Naive B cell (primary cell): ENCODE results near the gene DTNB. TPM values are rescaled to one million over a fixed set of nuclear protein-coding genes. Genes with fewer than 3 reads are reported as not detected.

ENCODE experiments used
- ATAC-seq, 2 donors: fragments of 150-1000 bp; cut with Tn5 transposase; 2 replicates each; pipeline ENCODE4 v1.10.0; 2021; ENCODE audit warnings: low read depth in 2 of 2, mild to moderate bottlenecking in 2 of 2, moderate library complexity in 2 of 2
- DNase-seq: peaks from one replicate; pipeline ENCODE4 v3.0.0; 2022
- H3K27ac Mint-ChIP-seq, 6 donors: one replicate each; pipeline ENCODE4 v1.8.0; 2020 to 2022; ENCODE audit warnings: mild to moderate bottlenecking in 6 of 6, mixed read lengths in 6 of 6, moderate library complexity in 5 of 6, inconsistent platforms in 2 of 6
- H3K27me3 Mint-ChIP-seq, 3 donors: one replicate each; pipeline ENCODE4 v1.8.0; 2021 to 2022; ENCODE audit warnings: mixed read lengths in 3 of 3, mild to moderate bottlenecking in 1 of 3
- H3K36me3 Mint-ChIP-seq, 2 donors: one replicate each; pipeline ENCODE4 v1.8.0; 2020 to 2022; ENCODE audit warnings: mixed read lengths in 2 of 2, inconsistent platforms in 1 of 2, mild to moderate bottlenecking in 1 of 2
- H3K4me1 Mint-ChIP-seq, 3 donors: one replicate each; pipeline ENCODE4 v1.8.0; 2020 to 2022; ENCODE audit warnings: mixed read lengths in 3 of 3, inconsistent platforms in 1 of 3, mild to moderate bottlenecking in 1 of 3, moderate library complexity in 1 of 3
- H3K4me3 Mint-ChIP-seq, 8 donors: one replicate each; pipeline ENCODE4 v1.8.0; 2020 to 2022; ENCODE audit warnings: mild to moderate bottlenecking in 8 of 8, mixed read lengths in 8 of 8, moderate library complexity in 8 of 8, inconsistent platforms in 2 of 8
- H3K9me3 Mint-ChIP-seq, 7 donors: one replicate each; pipeline ENCODE4 v1.8.0; 2020 to 2022; ENCODE audit warnings: mixed read lengths in 7 of 7, mild to moderate bottlenecking in 5 of 7, inconsistent platforms in 2 of 7, moderate library complexity in 1 of 7
- polyA plus RNA-seq, 6 donors: library from polyadenylated mRNA; unstranded; fragments of 300-500 nt; fragmentation: Illumina TruSeq; gene quantifications; one replicate each; pipeline ENCODE4 v1.2.3, GENCODE V29; 2021; ENCODE audit warnings: low read depth in 6 of 6

The DTNB gene
- polyA plus RNA-seq, 6 donors from 2014 or later = 7.8 to 25.4 (median 16.1) TPM

DNA sequence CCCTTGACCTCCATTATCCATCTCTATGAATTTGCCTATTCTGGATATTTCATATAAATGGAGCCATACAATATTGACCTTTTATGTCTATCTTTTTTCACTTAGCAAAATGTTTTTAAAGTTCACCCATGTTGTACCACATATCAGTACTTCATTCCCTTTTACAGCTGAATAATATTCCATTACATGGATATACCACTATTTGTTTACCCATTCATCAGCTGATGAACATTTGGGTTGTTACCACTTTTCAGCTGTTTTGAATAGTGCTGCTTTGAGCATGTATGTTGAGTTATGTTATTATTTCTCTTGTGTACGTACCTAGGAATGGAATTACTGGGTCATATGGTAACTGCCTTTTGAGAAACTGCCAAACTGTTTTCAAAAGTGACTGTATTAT lies 238.0 kb downstream of the DTNB start:
- peaks cover 0 to 5% (median 0%) of the 10 kb centered on the region in 7 donors for H3K9me3 Mint-ChIP-seq
- H3K4me3 Mint-ChIP-seq = no peak overlapping the region
- peaks cover 0 to 4% of the 10 kb centered on the region in 2 donors for H3K36me3 Mint-ChIP-seq
- DNase-seq (no peak), ATAC-seq (no peak)
- H3K4me1 Mint-ChIP-seq = peaks cover 3 to 5% (median 5%) of the 10 kb centered on the region in 3 donors
- no peaks in the 10 kb centered on the region for H3K27me3 Mint-ChIP-seq
- H3K27ac Mint-ChIP-seq = no peak overlapping the region

- no peak for DNase-seq
- peaks cover under 1 to 5% (median 3%) of the 10 kb centered on the region in 3 donors for H3K4me1 Mint-ChIP-seq
- H3K36me3 Mint-ChIP-seq = peaks cover 0 to 4% of the 10 kb centered on the region in 2 donors
- H3K9me3 Mint-ChIP-seq = peaks cover 0 to 5% (median 0%) of the 10 kb centered on the region in 7 donors
- peak overlapping the region in 1 of 6 donors; percentile 30 for H3K27ac Mint-ChIP-seq
- no peak overlapping the region for H3K4me3 Mint-ChIP-seq
- ATAC-seq = peak in 1 of 2 donors; percentile 35
- no peaks in the 10 kb centered on the region for H3K27me3 Mint-ChIP-seq
Observed at GRCh38 chr2:25431604-25432003, 241.8 kb downstream of the DTNB start.

DNA sequence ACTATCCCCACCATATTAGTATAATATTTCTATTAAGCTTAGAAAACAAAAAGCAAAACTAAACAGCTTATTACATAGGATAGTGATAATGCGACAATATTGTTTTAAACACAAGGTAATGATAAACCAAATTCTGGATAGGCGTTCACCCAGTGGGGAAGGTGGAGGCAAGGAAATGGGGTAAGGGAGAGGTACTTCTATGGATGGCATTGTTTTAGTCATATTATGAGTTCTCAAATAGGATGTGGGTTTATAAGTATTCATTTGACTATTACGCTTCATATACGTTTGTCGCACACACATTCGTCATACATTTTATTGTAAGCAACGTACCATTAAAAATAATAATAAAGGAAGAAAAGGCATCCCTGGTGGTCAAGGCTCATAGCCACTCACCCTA lies 242.8 kb downstream of the DTNB start:
- Mint-ChIP-seq H3K27me3 (no peaks in the 10 kb centered on the region), H3K4me3 (no peak overlapping the region), H3K9me3 (peaks cover 0 to 4% (median 0%) of the 10 kb centered on the region in 7 donors), H3K4me1 (peaks cover 2 to 5% (median 3%) of the 10 kb centered on the region in 3 donors), H3K27ac (peak overlapping the region in 2 of 6 donors; percentile 11 to 28), H3K36me3 (peaks cover 0 to 2% of the 10 kb centered on the region in 2 donors)
- ATAC-seq = no peak
- no peak for DNase-seq

GRCh38 chr2:25426326-25426725 lies 247.1 kb downstream of the DTNB start:
- Mint-ChIP-seq H3K4me1 (peaks cover 19 to 33% (median 21%) of the 10 kb centered on the region in 3 donors), H3K27ac (no peak overlapping the region), H3K4me3 (no peak overlapping the region), H3K36me3 (no peaks in the 10 kb centered on the region), H3K27me3 (no peaks in the 10 kb centered on the region), H3K9me3 (no peaks in the 10 kb centered on the region)
- ATAC-seq = no peak
- DNase-seq = no peak

DNA sequence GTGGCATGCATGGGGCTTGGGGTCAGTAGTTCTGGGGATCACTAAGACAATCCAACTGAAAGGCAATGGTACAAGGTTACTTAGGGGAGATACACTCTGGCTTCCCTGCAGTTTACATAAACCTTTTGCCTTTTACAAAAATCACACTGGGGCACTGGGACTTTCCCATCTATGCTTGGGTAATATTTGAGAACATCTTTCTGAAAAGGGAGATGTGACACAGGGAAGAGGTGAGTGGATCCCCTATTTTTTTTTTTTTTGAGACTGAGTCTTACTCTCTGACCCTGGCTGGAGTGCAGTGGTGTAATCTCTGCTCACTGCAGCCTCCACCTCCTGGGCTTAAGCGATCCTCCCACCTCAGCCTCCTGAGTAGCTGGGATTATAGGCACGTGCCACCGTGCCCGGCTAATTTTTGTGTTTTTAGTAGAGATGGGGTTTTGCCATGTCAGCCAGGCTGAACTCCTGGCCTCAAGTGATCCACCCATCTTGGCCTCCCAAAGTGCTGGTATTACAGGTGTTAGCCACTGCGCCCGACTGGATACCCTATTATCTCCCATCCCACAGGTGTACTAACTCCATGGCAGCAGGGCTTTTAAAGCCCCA lies 248.8 kb downstream of the DTNB start:
- H3K4me3 Mint-ChIP-seq = peak overlapping the region in 1 of 8 donors; percentile 42
- H3K9me3 Mint-ChIP-seq = no peaks in the 10 kb centered on the region
- peak; percentile 2 to 14 for ATAC-seq
- DNase-seq = no peak
- no peaks in the 10 kb centered on the region for H3K36me3 Mint-ChIP-seq
- H3K4me1 Mint-ChIP-seq = peaks cover 36 to 51% (median 39%) of the 10 kb centered on the region in 3 donors
- no peaks in the 10 kb centered on the region for H3K27me3 Mint-ChIP-seq
- peak overlapping the region in 5 of 6 donors; percentile 36 to 95 (median 47) for H3K27ac Mint-ChIP-seq

DNA sequence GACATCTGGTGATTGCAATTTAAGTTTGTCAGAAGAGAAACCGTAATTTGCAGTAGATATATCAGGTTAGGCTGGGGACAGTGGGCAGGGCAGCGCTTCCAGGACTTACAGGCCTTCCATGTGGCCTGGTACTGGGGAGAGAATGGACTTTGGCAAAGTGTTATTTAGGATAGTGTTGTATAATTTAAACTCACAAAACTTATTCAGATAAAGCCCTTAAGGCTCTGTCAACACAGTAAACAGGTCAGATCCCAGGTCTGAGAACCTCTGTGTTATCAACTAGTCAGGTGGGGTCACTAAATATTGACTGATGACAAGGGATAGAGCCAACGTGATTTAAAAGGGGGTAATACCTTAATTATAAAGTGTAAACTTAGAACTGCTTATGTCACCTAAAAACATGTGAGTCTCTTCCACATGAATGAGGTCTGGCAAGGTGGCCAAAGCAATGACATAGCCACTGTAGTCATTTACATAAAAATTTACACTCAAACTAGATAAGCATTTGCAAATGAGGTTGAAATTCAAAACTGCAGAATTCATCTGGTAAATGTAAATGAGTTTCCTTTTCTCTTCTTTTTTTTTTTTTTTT lies 251.5 kb downstream of the DTNB start:
- peak overlapping the region; percentile 66 to 100 (median 88) for H3K27ac Mint-ChIP-seq

DNA sequence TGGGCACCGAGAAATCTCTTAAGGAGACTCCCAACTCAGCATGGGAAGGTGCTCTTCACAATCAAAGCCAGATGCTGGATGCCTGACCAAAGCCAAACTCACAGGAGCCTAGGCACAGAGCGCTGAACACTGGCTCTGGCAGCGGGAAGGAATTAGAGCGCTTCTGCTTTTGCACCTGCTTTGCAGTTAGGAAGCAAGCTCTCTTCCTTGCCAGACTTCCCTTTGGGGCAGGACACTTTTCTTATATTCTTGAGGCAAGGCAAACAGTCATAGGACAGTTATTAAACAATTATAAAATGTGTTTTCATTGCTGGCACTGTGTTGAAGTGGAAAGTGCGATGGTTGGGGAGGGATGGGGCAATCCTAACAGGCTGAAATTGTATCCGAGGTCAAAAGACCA lies 252.1 kb downstream of the DTNB start:
- peaks cover 60 to 82% (median 69%) of the 10 kb centered on the region in 3 donors for H3K4me1 Mint-ChIP-seq

More for the DNA sequence above, 251.5 kb downstream of the DTNB start:
- peaks cover 0 to 10% (median 6%) of the 10 kb centered on the region in 7 donors for H3K9me3 Mint-ChIP-seq
- H3K4me3 Mint-ChIP-seq = peak overlapping the region in 6 of 8 donors; percentile 4 to 85 (median 70)
- H3K4me1 Mint-ChIP-seq = peaks cover 55 to 77% (median 63%) of the 10 kb centered on the region in 3 donors
- peak; percentile 37 for DNase-seq
- peaks cover 0 to 11% of the 10 kb centered on the region in 2 donors for H3K36me3 Mint-ChIP-seq
- ATAC-seq = peak; percentile 33 to 44
- no peaks in the 10 kb centered on the region for H3K27me3 Mint-ChIP-seq

DNA sequence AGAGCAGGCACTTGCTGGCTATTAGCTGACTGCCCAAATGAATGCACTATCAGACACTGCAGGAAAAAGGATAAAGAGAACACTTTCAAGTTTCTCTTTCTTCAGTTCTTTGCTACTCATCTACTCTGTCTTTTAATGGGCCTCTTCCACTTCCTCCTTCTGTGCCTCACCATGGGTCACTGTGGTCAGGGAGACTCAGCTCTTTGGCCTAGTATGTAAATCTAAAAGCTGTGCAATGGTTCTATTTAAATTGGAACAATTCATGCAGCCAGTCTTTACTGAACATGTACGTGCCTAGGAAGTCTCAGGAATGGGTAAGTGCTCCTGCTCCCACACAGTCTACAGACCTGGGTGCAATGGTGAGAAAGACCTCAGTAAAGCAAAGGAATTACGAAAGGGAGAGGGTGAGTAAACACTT lies 252.5 kb downstream of the DTNB start:
- H3K4me3 Mint-ChIP-seq = peak overlapping the region; percentile 34 to 88 (median 78)

More for the DNA sequence above, 252.1 kb downstream of the DTNB start:
- peaks cover 0 to 11% of the 10 kb centered on the region in 2 donors for H3K36me3 Mint-ChIP-seq
- H3K27ac Mint-ChIP-seq = peak overlapping the region in 5 of 6 donors; percentile 78 to 100 (median 93)
- ATAC-seq = no peak
- peak overlapping the region in 6 of 8 donors; percentile 34 to 88 (median 82) for H3K4me3 Mint-ChIP-seq
- H3K9me3 Mint-ChIP-seq = peaks cover 0 to 10% (median 6%) of the 10 kb centered on the region in 7 donors
- H3K27me3 Mint-ChIP-seq = no peaks in the 10 kb centered on the region
- no peak for DNase-seq

DNA sequence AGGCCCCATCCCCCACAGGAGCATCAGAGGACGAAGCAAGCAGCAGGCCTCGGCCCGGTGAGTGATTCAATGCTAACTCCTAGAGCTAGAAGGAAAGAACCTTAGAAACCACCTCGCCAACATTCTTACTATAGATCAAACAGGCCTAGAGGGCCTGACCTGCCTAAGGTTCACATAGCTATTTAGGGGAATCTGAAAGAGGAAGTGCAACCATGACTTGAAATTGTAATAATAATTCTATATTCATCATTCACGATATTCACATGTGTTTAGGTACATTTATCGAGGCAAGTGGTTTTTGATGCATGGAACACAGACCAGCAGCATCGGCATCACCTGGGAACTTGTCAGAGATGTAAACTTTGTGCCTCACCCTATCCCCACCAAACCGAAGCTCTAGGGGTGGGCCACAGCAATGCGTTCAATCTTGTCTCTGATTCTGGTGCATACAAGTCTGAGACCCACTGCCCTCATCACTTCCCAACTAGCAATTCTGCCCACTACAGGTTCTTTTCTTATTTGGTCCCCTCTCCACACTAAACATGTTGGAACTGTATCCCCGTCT lies 253.6 kb downstream of the DTNB start:
- Mint-ChIP-seq H3K36me3 (peaks cover 0 to 11% of the 10 kb centered on the region in 2 donors), H3K9me3 (peaks cover 0 to 10% (median 6%) of the 10 kb centered on the region in 7 donors), H3K4me1 (peaks cover 61 to 82% (median 69%) of the 10 kb centered on the region in 3 donors), H3K27me3 (no peaks in the 10 kb centered on the region), H3K4me3 (peak overlapping the region; percentile 59 to 88 (median 80)), H3K27ac (peak overlapping the region; percentile 92 to 100 (median 97))
- peak; percentile 86 to 89 for ATAC-seq
- DNase-seq = peak; percentile 78

More for the DNA sequence above, 252.5 kb downstream of the DTNB start:
- DNase-seq = peak; percentile 32
- Mint-ChIP-seq H3K36me3 (peaks cover 0 to 11% of the 10 kb centered on the region in 2 donors), H3K27ac (peak overlapping the region; percentile 78 to 100 (median 95)), H3K9me3 (peaks cover 0 to 10% (median 6%) of the 10 kb centered on the region in 7 donors), H3K4me1 (peaks cover 63 to 87% (median 74%) of the 10 kb centered on the region in 3 donors), H3K27me3 (no peaks in the 10 kb centered on the region)
- ATAC-seq = no peak

- peak overlapping the region; percentile 38 to 88 (median 80) for H3K4me3 Mint-ChIP-seq
- peaks cover 0 to 11% of the 10 kb centered on the region in 2 donors for H3K36me3 Mint-ChIP-seq
- no peak for DNase-seq
- H3K27me3 Mint-ChIP-seq = no peaks in the 10 kb centered on the region
- peaks cover 57 to 75% (median 62%) of the 10 kb centered on the region in 3 donors for H3K4me1 Mint-ChIP-seq
- peak overlapping the region; percentile 92 to 100 (median 97) for H3K27ac Mint-ChIP-seq
- peak in 1 of 2 donors; percentile 4 for ATAC-seq
- H3K9me3 Mint-ChIP-seq = peaks cover 0 to 10% (median 6%) of the 10 kb centered on the region in 7 donors
Observed at GRCh38 chr2:25418944-25419677, 254.3 kb downstream of the DTNB start.

GRCh38 chr2:25417715-25418369 lies 255.5 kb downstream of the DTNB start:
- H3K36me3 Mint-ChIP-seq = peaks cover 0 to 11% of the 10 kb centered on the region in 2 donors
- H3K9me3 Mint-ChIP-seq = peaks cover 2 to 10% (median 6%) of the 10 kb centered on the region in 7 donors
- no peaks in the 10 kb centered on the region for H3K27me3 Mint-ChIP-seq
- ATAC-seq (no peak), DNase-seq (no peak)
- peak overlapping the region in 6 of 8 donors; percentile 25 to 88 (median 66) for H3K4me3 Mint-ChIP-seq
- peaks cover 57 to 69% (median 60%) of the 10 kb centered on the region in 3 donors for H3K4me1 Mint-ChIP-seq
- peak overlapping the region; percentile 69 to 100 (median 92) for H3K27ac Mint-ChIP-seq

GRCh38 chr2:25416674-25417073 lies 256.7 kb downstream of the DTNB start:
- H3K36me3 Mint-ChIP-seq = peaks cover 0 to 11% of the 10 kb centered on the region in 2 donors
- H3K27me3 Mint-ChIP-seq = no peaks in the 10 kb centered on the region
- H3K4me3 Mint-ChIP-seq = peak overlapping the region in 2 of 8 donors; percentile 13 to 55
- H3K9me3 Mint-ChIP-seq = peaks cover 2 to 10% (median 6%) of the 10 kb centered on the region in 7 donors
- DNase-seq = no peak
- peaks cover 53 to 67% (median 62%) of the 10 kb centered on the region in 3 donors for H3K4me1 Mint-ChIP-seq
- ATAC-seq = no peak
- peak overlapping the region in 4 of 6 donors; percentile 3 to 92 (median 37) for H3K27ac Mint-ChIP-seq
